ENCODE results near the gene SPATA22. TPM values are rescaled to one million over a fixed set of nuclear protein-coding genes. Genes with fewer than 3 reads are reported as not detected.
"Not testable (repeated sequence)": the region's sequence is repeated elsewhere in the genome, so short reads cannot be mapped to it uniquely, and the experiment has no call there.

SPATA22 gene
- total RNA-seq, 1 experiment from 2014 or later: not detected

DNA sequence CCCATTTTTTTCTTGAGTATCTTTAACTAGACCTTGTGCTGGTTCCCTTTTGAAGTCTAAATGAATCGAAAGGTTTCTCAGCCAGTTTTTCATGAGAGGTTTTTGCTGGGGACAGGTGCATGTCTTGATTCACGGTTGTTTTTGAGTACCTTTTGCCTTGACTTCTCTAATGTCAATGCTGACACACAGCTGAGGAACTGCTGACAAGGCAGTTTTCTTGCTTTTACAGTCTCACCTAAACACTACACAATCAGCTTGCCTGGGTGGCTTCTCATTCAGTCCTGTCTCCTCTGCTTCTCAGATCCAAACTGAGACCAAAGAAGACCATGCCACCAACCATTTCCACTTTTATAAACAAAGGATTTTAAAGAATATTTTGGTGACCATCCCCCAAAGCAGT lies 53.4 kb downstream of the SPATA22 start:
- no peak overlapping the region for H3K4me3 Mint-ChIP-seq (ENCODE audit: unreplicated experiment)
- H3K27me3 Mint-ChIP-seq (ENCODE audit: insufficient read depth, unreplicated experiment): peaks cover 46% of the 10 kb centered on the region
- no peak for DNase-seq (ENCODE audit: unreplicated experiment)
- ChIA-PET POLR2A (no interaction called here), CTCF (no interaction called here)
- no peaks in the 10 kb centered on the region for H3K4me1 Mint-ChIP-seq (ENCODE audit: insufficient read depth, unreplicated experiment)
- no peak overlapping the region for H3K27ac Mint-ChIP-seq (ENCODE audit: low read depth, unreplicated experiment)
- peaks cover 16% of the 10 kb centered on the region for H3K9me3 Mint-ChIP-seq (ENCODE audit: unreplicated experiment)
- H3K36me3 Mint-ChIP-seq (ENCODE audit: insufficient read depth, unreplicated experiment): no peaks in the 10 kb centered on the region
- intact Hi-C loops (cut with micrococcal nuclease): no loop called here
- BruUV-seq (replicated peaks): no TSS peak
- TF ChIP-seq, protein P1, sequence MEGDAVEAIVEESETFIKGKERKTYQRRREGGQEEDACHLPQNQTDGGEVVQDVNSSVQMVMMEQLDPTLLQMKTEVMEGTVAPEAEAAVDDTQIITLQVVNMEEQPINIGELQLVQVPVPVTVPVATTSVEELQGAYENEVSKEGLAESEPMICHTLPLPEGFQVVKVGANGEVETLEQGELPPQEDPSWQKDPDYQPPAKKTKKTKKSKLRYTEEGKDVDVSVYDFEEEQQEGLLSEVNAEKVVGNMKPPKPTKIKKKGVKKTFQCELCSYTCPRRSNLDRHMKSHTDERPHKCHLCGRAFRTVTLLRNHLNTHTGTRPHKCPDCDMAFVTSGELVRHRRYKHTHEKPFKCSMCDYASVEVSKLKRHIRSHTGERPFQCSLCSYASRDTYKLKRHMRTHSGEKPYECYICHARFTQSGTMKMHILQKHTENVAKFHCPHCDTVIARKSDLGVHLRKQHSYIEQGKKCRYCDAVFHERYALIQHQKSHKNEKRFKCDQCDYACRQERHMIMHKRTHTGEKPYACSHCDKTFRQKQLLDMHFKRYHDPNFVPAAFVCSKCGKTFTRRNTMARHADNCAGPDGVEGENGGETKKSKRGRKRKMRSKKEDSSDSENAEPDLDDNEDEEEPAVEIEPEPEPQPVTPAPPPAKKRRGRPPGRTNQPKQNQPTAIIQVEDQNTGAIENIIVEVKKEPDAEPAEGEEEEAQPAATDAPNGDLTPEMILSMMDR (IDR thresholded peaks at IDR 0.05; ENCODE audit: unreplicated experiment): no peak

DNA sequence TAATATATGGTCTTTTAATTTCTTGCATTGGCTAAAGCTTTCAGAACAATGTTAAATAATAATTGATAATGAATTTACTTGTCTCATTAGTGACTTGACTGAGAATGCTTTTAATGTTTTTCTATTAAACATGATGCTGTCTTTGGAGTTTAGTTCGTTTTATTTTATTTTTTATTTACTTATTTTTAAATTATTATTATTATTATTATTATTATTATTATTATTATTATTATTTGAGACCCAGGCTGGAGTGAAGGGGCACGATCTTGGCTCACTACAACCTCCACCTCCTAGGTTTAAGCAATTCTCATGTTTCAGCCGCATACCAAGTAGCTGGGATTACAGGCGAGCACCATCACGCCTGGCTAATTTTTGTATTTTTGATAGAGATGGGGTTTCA lies 56.0 kb downstream of the SPATA22 start:
- H3K36me3 Mint-ChIP-seq (ENCODE audit: insufficient read depth, unreplicated experiment): no peaks in the 10 kb centered on the region

DNA sequence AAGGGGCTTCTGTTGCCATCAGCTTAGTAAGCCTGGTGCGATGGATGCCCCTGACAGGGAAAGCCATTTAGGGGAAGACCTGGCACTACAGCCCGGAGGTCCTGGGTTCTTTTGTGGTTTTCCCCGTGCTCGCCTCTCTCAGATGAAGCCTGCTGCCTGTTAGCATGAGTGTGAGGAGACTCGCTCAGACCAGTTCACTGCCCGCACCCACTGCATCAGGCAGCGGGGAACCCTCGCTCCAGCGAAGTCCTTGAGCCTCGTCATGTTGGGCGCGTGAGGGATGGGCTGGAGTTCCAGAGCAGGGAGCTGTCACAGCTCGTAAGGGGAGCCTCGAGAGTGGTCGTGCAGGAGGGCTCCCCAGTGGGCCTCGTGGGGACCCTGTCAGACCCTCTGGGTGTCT lies 59.4 kb downstream of the SPATA22 start:
- H3K9me3 Mint-ChIP-seq (ENCODE audit: unreplicated experiment): peaks cover 16% of the 10 kb centered on the region
- POLR2A ChIA-PET; intact Hi-C loops (cut with micrococcal nuclease): not testable (repeated sequence)

More for the DNA sequence above, 56.0 kb downstream of the SPATA22 start:
- Mint-ChIP-seq H3K27ac (ENCODE audit: low read depth, unreplicated experiment) (no peak overlapping the region), H3K4me3 (ENCODE audit: unreplicated experiment) (no peak overlapping the region), H3K9me3 (ENCODE audit: unreplicated experiment) (peaks cover 7% of the 10 kb centered on the region), H3K4me1 (ENCODE audit: insufficient read depth, unreplicated experiment) (no peaks in the 10 kb centered on the region), H3K27me3 (ENCODE audit: insufficient read depth, unreplicated experiment) (peaks cover 43% of the 10 kb centered on the region)
- no peak for DNase-seq (ENCODE audit: unreplicated experiment)
- no TSS peak for BruUV-seq (replicated peaks)
- ChIA-PET CTCF (no interaction called here), POLR2A (no interaction called here)
- intact Hi-C loops (cut with micrococcal nuclease): no loop called here
- TF ChIP-seq, protein P1 (IDR thresholded peaks at IDR 0.05; ENCODE audit: unreplicated experiment): no peak

DNA sequence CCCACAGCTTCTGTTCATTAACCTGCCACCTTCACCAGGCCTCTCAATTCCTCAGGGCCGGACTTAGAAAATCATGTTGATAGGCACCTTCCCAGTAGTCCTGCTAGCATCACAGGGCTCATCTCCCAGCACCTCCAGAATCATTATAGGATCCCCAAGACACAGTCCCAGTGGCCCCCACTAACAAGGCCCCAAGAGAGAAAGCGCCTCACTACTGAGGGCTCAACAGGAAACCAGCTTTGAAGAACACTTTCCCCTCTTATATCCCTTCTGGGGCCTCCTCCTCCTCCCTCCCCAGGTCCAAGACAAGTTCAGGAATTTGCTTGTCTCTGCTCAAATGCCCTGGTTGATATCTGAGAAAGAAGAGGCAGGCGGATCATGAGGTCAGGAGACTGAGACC lies 60.5 kb downstream of the SPATA22 start, which contains the start of gene OR3A3:
TSS of gene OR3A3 (plus strand) at position 301 of the 400 bp plus-strand sequence.
- Mint-ChIP-seq H3K27me3 (ENCODE audit: insufficient read depth, unreplicated experiment) (peaks cover 14% of the 10 kb centered on the region), H3K9me3 (ENCODE audit: unreplicated experiment) (peaks cover 25% of the 10 kb centered on the region), H3K4me3 (ENCODE audit: unreplicated experiment) (no peak within 1 kb of the TSS), H3K36me3 (ENCODE audit: insufficient read depth, unreplicated experiment) (no peaks in the 10 kb centered on the region), H3K27ac (ENCODE audit: low read depth, unreplicated experiment) (no peak within 1 kb of the TSS), H3K4me1 (ENCODE audit: insufficient read depth, unreplicated experiment) (no peaks in the 10 kb centered on the region)
- TF ChIP-seq, protein P1 (IDR thresholded peaks at IDR 0.05; ENCODE audit: unreplicated experiment): no peak
- no TSS peak for BruUV-seq (replicated peaks)
- intact Hi-C loops (cut with micrococcal nuclease): no loop called here
- CTCF ChIA-PET: interaction anchor here (0.8 kb wide), 1 partner anchor 208 kb away, joined by 3 read pairs; no protein-coding TSS in a partner anchor
- DNase-seq (ENCODE audit: unreplicated experiment): no peak
- POLR2A ChIA-PET: no interaction called here

More for the DNA sequence above, 59.4 kb downstream of the SPATA22 start:
- DNase-seq (ENCODE audit: unreplicated experiment); H3K36me3 Mint-ChIP-seq (ENCODE audit: insufficient read depth, unreplicated experiment); H3K27ac Mint-ChIP-seq (ENCODE audit: low read depth, unreplicated experiment); H3K4me1 Mint-ChIP-seq (ENCODE audit: insufficient read depth, unreplicated experiment); H3K4me3 Mint-ChIP-seq (ENCODE audit: unreplicated experiment); BruUV-seq (replicated peaks); CTCF ChIA-PET: not testable (repeated sequence)
- peaks cover 24% of the 10 kb centered on the region for H3K27me3 Mint-ChIP-seq (ENCODE audit: insufficient read depth, unreplicated experiment)

DNA sequence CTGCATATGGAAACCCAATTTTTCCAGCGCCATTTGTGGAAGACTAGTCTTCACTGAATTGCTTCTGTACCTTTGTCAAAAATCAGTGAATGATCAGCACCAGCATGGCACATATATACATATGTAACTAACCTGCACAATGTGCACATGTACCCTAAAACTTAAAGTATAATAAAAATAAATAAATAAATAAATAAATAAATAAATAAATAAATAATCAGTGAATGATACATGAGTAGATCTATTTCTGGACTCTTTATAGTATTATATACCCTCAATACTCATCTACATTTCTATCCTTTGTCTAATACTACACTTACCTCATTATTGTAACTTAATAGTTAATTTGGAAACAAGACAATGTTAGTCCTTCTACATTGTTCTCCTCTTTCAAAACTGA lies 67.8 kb downstream of the SPATA22 start:
- intact Hi-C loops (cut with micrococcal nuclease); BruUV-seq (replicated peaks); POLR2A ChIA-PET; DNase-seq (ENCODE audit: unreplicated experiment); H3K27ac Mint-ChIP-seq (ENCODE audit: low read depth, unreplicated experiment); H3K4me1 Mint-ChIP-seq (ENCODE audit: insufficient read depth, unreplicated experiment); CTCF ChIA-PET; H3K4me3 Mint-ChIP-seq (ENCODE audit: unreplicated experiment); H3K36me3 Mint-ChIP-seq (ENCODE audit: insufficient read depth, unreplicated experiment): not testable (repeated sequence)
- peaks cover 29% of the 10 kb centered on the region for H3K27me3 Mint-ChIP-seq (ENCODE audit: insufficient read depth, unreplicated experiment)
- peaks cover 19% of the 10 kb centered on the region for H3K9me3 Mint-ChIP-seq (ENCODE audit: unreplicated experiment)

Data from MCF 10A (cell line).